ENCODE measurements around the gene NDUFAF8.

DNA sequence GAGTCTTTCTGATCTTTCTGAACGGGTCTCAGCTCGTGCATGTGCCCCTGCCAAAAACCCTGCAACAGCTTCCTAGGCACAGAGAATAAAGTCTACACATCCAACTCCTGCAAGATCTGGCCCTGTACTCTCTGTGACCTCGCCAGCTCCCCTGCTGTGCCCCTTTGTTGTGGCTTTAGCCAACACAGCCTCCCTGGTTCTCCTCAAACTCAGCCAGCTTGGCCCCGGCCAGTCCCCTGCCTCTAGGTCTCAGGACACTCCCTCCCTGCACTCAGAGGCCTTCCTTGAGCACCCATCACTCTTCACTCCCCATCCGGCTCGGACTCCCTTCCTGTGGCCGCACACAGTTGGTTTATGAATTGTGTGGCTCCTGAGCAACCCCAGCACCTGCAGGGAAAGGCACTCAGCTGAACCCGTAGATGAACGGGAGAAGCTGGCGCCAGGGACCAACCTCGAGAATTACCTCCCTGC is 17.7 kb upstream of the NDUFAF8 start:
- TF ChIP-seq GATA2 (IDR thresholded peaks at IDR 0.05; ENCODE audit: low read depth, low read length) (no peak), GATA3 (IDR thresholded peaks at IDR 0.05; ENCODE audit: low read depth, low read length) (no peak)

Data from SH-SY5Y (cell line).